Measurements from ENCODE around the gene KCNB1.

GRCh38 chr20:49381558-49382493, 100.6 kb downstream of the KCNB1 start:
- TF ChIP-seq CTCF (IDR thresholded peaks at IDR 0.05) (no peak), POLR2AphosphoS5 (IDR thresholded peaks at IDR 0.05; ENCODE audit: insufficient read depth in 1 of 2, low read depth in 1 of 2) (peak; percentile 63 to 74)
